Brain pericyte (primary cell): Measurements from ENCODE around the gene DIDO1.
"Not testable (repeated sequence)": the region's sequence is repeated elsewhere in the genome, so short reads cannot be mapped to it uniquely, and the experiment has no call there.

ENCODE experiments used
- DNase-seq: peaks from one replicate; pipeline ENCODE4 v3.0.0-alpha.2; 2012; ENCODE audit warnings: low read depth, low spot score

Gene DIDO1

DNA sequence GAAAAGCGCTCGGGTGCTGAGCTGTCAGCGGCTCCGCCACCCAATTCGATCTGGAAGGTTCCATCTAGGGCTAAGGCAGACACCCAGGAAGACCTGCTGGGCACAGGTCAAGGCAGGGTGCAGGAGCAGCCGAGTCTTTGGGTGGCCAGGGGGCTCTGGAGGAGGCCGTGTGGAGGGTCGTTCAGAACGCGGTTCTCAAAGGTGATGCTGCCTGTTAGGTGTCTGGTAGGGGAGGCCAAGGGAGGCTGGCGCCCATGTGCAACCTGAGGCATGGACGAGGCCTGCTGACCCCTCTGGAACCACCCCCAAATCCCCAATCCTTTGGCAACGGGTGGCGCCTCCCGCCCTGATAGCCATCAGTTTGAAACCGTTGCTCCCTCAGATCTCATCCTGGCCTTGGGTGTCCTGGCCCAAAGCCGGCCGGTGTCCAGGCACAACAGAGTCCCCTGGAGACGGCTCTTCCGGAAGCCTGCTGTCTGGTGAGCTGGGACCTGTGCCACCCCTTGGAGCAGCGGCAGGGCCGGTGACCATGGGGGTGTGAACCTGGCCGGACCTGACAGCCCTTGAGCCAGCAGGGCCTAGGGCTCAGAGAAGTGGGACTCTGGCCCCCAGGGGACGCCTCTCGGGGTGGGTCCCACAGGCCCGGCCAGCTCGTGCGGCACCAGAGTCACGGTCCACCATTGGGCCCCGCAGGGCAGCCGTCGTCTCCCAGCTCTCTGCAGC lies 36.7 kb upstream of the DIDO1 start:
- DNase-seq, result no peak

DNA sequence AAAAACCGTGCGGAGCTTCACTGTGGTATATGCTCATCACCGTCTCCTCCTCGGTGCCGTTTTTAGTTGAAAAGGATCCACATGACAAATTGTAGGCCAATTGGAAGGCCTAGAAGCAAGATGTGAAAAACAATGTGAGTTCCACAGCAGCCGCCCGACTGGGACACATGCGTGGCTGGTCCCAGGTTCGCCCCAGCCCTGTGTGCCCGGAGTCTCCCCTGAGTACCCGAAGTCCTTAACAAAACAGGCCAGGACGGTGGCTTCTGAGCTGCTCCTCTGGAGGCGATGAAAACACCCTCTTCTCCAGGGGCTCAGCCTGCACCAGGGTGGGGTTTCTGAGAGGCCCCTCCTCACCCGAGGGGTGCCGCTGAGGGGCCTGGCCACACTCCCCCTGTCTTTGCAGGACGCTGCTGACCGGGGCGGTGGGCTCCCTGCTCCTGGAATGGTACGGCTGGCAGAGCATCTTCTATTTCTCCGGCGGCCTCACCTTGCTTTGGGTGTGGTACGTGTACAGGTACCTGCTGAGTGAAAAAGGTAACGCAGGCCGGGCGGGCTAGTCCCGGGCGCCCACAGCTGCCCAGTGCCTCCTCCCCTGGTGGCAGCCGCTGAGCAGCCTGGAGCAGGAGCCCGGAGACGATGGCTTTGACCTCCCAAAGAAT lies 36.0 kb upstream of the DIDO1 start:
- no peak for DNase-seq

- DNase-seq, result no peak
These were observed 35.5 kb upstream of the DIDO1 start for GRCh38 chr20:62961799-62962198.

GRCh38 chr20:62961310-62961783 lies 35.0 kb upstream of the DIDO1 start:
- no peak for DNase-seq

DNA sequence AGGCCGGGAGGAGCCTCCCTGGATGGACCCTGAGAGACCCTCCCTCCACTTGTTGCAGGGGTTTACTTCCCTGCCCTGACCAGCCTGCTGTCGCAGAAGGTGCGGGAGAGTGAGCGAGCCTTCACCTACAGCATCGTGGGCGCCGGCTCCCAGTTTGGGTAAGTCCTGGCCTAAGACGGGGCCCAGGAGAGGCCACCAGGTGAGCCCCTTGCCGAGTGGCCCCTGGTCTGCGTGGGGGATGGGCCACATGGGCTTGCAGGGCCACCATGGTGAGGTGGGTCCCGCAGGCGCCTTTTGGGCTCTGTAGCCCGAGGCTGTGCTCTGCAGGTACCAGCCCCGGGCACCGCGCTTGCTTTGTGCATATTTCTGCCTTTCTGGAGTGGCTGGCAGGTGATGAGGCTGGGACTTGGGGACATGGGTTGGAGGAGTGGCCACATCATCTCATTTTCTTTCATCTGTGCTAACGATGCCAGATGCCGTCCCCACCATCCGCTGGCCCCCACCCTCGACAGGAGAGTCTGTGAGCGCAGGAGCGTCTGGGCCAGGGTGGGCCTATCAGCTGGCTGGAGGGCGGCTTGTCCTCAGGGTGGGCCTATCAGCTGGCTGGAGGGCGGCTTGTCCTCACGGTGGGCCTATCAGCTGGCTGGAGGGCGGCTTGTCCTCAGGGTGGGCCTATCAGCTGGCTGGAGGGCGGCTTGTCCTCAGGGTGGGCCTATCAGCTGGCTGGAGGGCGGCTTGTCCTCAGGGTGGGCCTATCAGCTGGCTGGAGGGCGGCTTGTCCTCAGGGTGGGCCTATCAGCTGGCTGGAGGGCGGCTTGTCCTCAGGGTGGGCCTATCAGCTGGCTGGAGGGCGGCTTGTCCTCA lies 34.4 kb upstream of the DIDO1 start:
- not testable (repeated sequence) for DNase-seq

GRCh38 chr20:62959998-62960436 lies 33.7 kb upstream of the DIDO1 start:
- DNase-seq, result no peak

GRCh38 chr20:62959101-62959971 lies 33.0 kb upstream of the DIDO1 start:
- DNase-seq, result no peak

GRCh38 chr20:62958388-62959100 lies 32.2 kb upstream of the DIDO1 start:
- DNase-seq, result no peak

GRCh38 chr20:62957136-62958117 lies 31.1 kb upstream of the DIDO1 start:
- no peak for DNase-seq

DNA sequence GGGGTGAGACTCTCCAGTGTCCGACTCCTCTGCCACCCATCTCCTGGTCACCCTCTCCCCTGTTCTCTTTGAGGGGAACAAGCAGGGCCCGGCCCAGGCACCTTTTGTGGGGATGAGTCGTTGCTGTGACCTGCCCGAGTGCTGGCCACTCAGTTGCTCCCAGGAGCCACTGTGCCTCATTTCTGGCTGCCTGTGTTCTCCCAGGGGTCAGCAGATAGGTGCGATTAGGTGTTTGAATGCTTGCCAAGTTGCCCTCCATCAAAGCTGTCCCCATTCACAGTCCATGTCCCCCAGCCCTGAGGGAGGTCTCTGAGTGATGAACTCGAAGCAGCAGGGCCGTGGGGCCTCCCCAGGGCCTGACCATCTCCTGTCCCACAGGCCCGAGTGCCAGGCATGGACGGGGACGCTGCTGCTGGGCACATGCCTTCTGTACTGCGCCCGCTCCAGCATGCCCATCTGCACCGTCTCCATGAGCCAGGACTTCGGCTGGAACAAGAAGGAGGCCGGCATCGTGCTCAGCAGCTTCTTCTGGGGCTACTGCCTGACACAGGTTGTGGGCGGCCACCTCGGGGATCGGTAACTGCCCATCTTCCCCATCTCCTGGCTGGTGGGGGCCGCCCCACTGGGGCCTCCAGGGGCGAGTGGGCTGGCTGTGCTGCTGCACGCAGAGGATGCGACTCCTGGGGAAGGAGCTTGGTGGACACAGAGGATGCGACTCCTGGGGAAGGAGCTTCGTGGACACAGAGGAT lies 30.3 kb upstream of the DIDO1 start:
- no peak for DNase-seq

- no peak for DNase-seq
These were observed 29.4 kb upstream of the DIDO1 start for GRCh38 chr20:62955519-62956386.

DNA sequence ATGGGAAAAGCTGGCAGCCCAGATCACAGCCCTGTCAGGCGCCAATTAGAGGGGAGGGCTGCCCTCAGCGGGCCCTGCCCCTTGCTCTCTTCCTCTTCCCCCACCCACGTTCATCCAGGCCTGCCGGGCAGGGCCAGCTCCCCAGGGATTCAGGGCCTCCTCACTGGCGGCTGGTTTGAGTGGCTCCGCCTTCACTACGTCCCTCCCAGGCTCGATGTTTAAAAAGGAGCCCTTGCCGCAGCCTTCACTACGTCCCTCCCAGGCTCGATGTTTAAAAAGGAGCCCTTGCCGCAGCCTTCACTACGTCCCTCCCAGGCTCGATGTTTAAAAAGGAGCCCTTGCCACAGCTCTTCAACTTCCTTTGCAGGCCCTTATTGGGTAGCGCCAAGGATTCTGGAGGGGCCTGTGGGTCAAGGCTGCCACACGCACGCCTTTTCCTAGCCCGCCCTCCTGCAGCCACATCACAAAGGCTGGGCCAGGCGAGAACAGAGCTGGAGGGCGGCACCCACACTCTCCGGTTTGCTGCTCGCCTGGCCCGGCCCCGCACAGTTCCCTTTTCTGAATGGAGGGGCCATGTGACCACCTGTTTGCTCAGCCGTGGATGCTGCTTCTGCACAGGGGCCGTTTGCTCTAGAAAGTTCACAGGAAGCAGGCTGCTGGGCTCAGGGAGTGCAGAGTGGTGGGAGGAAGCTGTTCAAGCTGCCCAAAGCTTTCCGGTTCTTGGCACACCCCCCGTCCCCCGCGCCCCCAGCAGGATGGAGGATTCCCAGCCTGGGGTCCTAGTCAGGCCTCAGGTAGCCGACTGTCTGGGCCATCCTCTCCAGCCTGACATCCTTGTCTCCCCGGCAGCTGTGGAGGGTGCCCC lies 27.8 kb upstream of the DIDO1 start:
- DNase-seq, result no peak

DNA sequence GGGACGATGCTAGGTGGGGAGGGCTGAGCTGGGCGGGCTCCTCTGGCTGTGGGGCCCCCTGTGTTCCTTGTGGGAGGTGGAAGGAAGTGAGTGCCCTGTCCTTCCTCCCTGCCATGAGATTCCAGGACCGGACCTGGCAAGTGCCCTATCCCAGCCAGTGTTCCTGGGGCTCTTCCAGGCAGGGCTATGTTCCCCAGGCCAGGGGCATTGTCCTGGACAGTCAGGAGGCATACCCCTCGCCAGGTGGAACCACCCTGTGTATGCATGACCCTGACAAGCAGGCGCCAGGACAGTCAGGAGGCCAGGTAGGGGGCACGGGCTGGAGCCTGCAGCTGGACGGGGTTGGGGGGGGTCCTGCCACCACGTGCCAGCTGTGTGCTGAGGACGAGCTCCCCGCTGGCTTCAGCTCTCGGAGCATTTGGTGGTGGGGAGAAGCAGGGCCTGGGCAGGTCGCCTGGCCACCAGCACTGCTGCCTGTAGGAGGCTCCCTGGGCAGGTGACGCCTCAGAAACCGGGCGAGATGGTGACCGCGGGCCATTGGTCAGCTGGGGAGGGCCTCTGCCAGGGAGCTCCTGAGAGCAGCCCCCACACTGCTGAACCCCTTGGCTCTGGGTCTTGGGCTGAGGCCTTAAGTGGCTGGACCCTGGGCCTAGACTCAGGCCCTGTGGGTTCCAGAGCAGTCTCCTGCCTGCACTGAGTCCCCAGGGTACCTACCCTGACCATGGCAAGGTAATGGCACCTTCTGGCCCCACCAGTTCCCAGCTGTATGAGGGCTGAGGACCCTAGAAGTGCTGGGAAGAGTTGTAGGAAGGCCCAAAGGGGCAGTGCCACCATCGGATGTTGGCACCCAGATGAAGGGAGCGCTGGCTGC lies 26.9 kb upstream of the DIDO1 start:
- DNase-seq, result no peak

- DNase-seq, result no peak
These were observed 26.2 kb upstream of the DIDO1 start, which contains the start of gene SLC17A9 for GRCh38 chr20:62952373-62952967. Gene SLC17A9 (plus strand): TSS chr20:62952709. CDS start chr20:62952831, 122 bp downstream.

DNA sequence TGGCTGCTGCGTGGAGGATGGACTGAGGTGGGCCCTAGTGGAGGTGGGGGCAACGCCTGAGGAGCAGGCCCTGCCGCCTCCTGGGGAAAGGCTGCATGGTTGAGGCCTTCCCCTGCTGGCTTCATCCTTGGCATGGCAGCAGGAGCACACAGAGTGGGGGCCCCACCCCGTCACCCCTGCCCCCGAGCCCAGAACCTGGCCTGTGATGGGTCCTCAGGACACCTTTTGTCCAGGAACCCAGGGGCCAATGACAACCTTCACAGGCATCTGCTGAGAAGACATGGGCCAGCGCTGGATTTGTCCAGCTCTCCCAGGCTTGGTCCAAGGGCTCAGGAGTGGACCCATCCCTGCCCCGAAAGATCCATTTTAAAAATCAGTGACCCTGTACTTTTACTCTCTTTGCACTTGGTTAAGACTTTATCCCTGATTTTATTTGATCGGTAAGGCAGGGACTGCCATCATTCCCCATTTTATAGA lies 25.6 kb upstream of the DIDO1 start:
- DNase-seq, result no peak
